8988T (cell line): ENCODE measurements around the gene PEX11A.

ENCODE experiments used
- DNase-seq: peaks from one replicate; pipeline ENCODE4 v3.0.0; 2011

PEX11A gene

DNA sequence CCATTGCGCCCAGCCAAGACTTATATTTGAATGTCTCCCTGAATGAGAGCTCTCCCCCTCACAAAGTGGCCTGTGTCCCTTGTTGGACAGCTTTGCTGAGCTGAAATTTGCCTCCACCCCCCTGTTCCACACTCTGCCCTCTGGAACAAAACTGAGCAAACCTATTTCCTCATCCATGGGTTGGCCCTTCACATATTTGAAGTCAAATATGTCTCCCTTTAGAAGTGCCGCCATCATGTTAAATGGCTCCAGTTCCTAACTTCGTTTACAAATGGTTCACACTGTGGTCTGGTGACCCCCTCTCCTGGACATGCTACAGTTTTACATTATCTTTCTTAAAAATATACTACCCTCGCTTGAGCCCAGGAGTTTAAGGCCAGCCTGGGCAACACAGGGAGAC is 16.0 kb downstream of the PEX11A start:
- no peak for DNase-seq

DNA sequence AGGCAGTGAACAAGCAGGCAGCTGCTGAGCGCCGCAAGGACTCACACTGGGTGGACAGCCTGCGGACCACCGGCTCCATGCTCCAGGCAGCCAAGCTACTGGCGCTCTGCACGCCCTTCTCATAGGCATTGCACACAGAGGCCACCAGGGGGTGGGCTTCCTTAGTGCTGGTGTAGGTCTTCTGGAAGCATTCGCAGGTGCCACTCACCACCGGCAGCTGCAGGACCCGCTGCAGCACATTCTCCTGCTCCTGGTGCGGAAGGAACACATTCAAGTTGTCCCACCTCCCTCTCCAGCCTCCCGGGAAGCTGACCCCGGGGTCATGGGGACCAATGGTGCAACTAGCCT is 17.4 kb downstream of the PEX11A start:
- DNase-seq, result no peak

DNA sequence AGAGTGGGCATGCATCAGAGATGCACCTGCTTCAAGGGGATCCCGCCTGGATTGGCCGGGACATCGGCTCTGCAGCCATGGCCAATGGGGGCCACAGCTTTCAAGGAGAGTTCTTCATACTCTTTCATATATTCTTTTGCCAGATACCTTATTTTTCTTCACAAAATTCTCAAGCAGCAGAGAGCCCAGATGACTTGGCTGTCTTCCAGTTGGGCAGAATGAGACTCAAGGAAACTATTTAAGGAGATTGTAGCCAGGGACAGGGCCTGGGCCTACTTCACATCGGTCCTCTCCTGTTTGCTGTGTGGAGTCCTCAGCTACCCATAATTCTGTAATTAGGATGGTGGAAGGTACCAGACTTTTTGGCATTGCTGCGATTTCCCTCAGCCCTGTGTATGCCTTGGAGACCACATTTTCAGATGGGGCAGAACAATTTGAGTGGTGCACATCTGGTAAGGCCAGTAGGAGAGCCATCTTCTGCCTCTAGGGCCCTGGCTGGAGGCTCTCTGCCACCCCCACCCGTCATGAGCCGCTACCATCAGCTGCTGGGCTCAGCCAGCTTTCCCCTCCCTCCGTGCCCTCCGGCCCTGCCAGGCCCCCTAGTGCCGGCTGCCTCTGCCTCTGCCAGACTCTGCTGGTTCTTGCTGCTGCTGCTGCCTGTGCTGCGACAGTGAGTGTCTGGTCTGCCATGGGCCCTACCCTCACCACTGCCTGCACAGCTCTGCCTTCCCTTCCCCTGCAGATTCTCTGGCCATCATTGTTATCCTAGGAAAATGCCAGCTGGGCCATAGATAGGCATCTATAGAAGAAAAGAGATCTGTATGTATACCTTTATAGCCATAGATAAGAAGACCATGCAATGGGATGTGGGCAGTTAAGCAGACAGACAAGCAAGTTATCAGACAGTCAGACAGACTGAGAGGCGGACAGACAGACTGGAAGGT is 18.1 kb downstream of the PEX11A start:
- DNase-seq, result no peak

DNA sequence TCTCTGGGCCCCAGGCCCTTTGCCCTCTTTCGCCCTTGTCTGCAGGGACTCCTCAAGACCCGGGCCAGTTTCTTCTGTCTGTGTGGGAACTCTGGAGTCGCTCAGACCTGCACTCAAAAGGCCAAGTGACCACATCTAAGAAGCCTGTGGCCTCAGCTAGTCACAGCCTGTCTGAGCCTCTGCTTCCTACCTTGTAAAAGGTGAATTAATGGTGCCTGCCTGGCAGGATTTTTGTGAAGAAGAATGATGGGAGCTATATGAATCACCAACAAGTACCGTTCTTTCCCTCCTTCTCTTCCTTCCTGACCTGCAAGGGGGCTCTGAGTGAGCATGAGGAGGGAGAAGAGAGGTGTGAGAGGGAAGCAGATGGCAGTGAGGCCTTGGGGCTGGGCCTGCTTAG is 18.9 kb downstream of the PEX11A start:
- DNase-seq, result no peak

DNA sequence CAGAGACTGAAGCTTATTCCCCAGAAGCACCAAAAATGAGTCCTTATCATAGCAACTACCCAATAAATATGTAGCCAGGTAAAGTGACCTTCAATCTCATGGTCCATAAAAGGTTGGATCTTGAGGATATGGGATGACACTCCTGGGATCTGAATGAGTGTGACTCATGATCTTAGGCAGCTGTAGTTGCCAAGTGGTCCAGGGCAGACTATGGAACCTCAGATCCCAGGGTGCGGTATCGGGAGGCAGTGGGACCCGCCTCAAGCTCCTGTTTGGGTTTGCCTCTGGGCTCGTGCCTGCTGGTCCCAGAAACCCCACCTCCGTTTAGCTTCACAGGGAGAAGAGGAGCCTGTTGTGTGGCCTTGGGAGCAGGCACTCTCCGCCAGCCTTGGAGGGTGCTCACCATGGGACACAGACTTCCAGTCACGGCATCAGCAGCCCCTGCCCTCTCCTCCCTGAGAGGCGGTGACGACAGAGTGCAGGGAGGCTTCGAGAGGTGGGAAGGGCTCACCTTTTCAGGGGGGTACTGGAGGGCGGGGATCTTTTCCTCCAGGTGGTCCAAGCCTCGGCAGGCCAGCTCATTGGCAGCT is 19.5 kb downstream of the PEX11A start:
- DNase-seq, result no peak

DNA sequence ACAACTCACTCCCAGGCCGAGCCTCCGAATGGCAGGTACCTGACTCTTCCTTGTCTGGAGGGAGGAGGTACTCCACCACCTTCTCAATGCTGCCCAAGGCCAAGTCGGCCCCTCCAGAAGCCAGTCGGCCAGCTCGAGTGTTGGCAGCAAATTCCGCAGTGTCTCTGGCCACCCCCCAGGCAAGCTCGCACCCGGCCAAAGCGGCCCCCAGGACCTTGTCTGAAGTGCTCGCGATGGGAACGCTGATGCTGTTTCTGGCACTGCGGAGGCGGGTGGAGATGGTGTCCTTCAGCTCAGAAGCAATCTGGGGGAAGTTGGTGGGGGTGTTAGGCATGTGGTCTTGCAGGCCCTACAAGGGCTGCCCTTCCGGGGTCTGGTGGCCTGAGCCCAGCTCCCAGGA is 20.6 kb downstream of the PEX11A start:
- DNase-seq, result no peak

DNA sequence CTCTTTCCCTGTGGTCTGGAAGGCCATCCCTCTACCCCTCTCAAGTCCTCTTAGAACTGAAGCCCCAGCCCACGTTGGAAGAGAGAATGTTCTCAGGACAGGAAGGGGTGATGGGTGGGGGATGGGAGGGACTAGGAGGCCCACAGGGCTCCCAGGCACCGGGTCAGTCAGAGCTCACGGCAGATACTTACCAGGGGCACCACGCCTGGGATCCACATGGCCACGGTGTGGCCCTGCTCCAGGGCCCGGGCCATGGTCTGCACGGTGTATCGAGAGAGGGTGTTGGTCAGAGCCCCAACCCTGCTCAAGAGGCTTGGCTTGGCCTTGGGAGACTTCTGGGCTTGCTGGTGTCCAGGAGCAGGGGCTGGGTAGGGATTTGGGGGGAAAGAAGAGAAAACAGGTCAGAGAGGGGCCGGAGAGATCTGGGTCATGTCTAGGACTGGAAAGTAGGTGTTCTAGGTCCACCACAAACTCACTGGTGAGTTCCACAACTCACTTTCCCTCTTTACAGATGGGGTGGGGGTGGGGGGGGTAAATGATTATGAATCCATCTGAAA is 21.2 kb downstream of the PEX11A start:
- DNase-seq, result no peak

DNA sequence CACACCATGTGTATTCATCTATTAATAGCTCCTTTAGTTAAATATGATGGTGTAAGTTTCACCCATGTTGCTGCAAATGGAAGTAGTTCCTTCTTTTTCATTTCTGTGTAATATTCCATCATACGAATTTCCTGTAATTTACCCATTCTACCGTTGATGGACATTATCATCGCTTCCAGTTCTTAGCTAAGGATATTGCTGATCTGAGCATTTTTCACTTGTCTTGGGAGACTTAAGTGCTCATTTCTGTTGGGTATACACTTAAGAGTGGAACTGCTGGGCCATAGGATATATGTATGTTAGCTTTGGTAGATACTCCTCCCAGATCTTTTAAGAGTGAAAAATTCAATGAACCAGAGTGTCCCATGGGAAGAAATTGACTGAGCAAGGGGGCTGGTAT is 22.4 kb downstream of the PEX11A start:
- no peak for DNase-seq

DNA sequence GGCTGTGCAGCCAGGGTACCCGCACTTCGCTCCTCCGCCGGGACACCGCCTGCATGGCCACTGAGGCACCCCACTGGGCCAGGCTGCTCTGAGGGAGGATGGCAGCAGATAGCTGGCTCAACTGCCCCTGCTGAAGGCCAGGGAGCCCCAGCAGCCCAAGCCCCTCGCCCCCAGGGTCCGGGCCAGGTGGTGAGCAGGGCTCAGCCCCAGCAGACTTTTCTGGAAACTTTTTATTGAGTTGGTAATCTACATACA is 22.9 kb downstream of the PEX11A start:
- DNase-seq, result no peak

DNA sequence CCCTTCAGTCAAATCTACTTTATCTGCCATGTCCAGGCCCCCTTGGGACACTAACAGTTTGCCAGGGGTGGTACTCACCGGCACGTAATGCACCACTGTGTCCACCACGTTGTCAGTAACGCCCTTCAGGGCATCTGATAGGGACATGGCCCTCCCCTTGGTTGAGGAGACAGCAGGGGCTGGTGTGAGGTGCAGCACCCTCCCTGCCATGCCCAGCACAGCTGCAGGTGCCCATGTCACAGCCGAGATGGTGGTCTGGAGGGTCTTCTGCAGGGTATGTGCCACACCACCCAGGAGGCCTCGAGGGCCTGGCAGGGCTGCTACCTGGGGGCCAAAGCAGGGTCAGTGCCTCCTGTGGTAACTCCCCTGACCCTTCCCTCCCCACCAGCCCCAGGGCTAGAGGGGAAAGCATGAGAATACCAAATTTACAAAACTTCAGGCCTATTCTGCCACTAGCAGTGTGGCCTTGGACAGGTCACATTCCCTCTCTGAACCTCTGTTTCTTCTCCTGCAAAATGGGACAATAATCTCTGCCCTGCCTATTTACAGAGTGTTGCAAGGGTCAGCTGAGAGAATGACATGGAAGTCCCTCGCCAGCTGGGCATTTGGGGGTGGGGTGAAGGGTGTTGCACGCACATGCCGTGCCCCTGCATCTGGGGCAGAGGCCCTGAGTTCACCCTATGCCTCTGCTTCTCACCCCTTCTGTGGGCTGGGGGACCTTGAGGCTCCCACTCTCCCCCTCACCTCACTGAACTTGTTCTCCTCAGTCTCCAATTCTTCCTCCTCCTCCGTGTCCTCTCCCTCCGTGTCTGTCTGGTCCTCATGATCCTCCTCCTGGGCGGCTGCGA is 23.5 kb downstream of the PEX11A start:
- no peak for DNase-seq

DNA sequence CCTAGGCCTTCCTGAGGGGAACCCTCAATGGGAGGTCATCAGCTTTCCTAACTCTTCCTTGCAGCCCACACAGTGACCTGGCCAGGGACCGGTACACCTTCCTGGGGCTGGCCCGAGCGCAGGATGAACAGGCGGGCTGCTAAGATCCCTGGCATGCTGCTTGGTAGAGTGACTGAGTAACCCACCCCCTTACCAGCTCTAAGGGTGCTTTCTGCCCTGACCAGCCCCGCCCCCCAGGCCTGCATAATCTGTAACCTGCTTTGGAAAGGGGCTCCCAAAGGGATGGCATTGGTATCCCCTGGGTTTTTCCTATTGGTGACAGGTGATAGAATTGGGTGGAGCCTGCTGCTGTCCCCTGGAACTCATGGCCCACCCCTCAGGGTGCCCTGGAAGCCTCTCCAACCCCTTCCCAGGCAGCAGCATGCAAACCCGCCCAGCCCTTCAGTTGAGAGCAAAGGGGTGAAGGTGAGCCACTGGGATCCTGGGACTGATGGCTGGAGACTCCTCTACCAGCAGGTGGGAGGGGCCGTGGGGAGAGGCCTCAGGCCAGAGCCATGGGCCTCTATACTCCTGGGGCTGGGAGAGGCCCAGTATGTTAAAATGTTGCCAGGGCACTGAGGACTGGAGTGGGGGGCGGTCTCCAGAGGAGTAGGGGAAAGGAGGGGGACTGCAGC is 24.2 kb downstream of the PEX11A start:
- DNase-seq, result no peak

DNA sequence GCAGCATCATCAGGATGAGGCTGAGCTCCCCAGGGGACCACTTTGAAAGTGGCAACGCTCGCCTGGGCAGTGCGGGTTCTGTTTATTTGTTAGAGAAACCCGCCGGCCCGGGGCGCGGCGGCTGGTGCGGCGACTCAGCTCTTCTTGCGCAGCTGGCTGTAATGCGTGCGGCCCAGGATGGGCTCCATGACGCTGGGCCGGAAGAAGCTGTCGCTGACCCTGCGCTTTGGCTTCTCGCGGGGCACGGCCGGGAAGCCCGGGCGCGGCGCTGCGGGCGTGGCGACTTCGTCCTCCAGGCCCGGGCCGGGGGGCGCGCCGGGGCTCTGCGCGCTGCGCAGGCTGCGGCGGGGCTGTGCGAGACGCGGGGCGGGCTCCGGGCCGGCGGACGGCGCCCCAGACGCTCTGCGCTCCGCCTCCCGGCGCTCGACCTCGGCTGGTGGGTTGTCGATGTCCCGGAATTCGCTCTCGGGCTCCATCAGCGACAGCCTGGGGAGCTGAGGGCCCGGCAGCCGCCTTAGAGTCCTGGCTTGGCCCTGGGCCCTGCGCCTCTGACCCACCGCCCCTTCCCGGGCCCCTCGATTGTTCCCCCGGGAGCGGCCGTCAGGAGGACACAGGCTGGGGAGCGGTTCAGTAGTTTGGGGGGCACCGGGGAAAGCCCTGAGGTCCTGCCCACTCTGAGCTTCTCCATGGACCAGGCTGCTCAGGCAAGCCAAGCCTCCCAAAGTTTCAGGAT is 24.9 kb downstream of the PEX11A start:
- DNase-seq, result no peak

DNA sequence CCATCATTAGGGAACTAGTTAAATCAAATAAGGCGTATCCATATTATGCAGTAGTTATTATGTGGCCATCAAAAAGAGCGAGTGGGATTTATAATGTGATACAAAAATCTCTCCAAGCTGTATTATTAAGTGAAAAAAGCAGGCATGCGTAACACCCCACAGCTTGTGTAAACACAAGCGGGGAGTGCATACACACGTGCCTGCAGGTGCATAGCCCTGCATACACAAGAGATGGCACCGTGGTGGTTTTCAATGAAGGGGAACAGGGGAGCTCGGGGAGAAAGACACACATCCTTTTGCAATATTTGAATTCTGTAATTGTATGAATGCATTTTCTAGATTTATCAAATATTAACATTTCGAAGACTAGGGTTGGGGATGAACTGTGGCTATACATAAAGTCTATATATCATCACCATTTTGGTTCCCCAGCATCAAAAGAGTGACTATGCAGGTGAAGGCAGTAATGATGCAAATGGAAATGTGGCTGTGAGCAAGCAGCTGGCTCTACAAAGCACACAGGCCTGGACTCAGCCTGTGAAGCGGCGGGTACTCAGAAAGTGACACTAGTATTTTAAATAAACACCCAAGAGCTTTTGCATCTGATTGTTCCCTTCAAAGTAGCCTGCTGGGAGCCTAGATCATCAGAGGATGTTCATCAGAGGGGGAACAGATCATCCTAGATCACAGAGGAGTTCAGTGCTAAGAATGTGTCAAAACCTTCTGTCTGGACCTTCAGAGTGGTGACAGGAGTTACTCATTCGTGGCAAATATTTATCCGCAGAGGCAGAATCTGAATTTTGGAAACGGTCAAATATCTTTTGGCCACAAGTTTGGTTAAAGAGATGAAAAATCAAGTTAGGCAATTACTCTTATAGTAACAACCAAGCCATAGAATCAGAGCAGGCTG is 25.9 kb downstream of the PEX11A start:
- no peak for DNase-seq

DNA sequence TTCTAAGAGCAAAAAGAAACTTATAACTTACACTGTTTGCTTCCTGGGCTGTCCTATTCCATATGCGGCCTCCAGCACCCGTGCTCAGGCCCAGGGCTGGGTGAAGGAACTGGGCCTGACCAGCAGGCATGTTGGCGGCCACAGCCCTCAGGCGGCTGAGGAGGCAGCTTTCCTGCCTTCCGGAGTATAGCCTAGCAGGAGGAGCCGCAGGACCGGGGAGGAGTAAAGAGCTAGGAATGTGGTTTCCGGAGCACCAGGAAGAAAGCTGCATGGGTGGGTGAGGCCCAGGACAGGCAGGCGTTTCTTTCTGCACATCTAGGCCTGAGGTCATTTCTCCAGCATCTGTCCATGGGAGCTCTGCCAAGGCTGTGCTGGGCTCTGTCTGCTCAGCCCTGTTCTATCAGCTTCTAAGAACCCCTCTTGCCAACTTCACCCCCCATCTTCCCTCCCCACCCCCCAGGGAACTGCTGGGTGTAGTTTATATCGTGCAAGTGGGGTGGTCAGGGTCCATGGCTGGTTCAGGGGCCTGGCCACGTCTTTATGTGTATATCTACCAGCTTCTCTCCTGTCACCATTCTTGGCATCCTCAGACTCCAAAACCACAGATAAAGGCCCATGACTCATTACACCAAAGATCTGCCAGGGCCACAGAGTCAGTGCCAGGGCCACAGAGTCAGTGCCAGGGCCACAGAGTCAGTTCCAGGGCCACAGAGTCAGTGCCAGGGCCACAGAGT is 27.5 kb downstream of the PEX11A start:
- no peak for DNase-seq

DNA sequence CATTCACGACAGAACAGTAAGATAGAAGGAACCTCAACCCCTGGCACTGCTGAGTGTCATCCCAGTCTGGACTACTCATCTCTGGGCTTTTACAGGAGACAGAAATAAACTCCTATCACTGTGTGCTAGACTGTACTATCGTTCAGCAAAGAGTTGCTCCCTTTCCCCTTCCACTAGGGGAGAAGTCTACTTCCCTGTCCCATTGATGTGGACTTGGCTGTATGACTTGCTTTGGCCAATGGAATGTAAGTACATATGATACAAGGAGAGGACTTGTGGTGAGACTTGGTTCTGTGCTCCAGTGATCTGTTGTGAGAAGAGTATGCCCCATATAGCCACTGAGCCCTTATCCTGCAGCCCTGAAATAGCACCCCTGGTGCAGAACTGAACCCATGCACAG is 30.0 kb downstream of the PEX11A start:
- DNase-seq, result no peak

DNA sequence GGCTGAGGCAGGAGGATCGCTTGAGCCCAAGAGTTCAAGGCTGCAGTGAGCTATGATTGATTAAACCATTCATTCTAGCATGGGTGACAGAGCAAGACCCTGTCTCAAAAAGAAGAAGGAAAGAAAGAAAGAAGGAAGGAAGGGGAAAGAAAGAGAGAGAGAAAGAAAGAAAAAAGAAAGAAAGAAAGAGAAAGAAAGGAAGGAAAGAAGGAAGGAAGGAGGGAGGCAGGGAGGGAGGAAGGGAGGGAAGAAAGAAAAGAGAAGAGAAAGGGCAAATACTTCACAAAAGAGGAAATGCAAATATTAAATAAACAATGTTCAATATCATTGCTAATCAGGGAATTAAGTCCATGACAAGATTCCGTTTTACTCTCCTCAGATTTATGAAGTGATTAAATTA is 31.3 kb downstream of the PEX11A start:
- no peak for DNase-seq

DNA sequence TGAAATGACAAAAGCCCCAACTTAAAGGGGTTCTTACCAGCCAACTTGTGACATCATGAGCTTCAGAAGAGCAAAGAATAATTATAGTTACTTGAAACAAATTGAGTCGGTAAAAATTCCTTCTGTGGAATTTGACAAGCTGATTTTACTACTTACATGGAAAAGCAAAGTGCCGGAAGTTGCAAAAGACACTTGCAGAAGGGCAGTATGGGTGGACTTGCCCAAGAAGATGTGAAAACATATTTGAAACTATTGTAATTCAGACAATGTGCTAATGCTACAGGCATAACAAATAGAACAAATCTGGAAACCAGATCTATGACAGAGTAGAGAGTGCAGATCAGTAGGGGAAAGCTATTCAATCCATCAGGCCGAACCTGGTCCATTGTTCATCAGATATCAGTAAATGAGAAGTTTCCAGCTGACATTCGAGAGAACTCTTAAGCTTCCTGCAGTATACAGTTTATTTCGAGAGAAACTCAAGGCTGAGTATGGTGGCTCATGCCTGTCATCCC is 32.8 kb downstream of the PEX11A start:
- DNase-seq, result no peak

DNA sequence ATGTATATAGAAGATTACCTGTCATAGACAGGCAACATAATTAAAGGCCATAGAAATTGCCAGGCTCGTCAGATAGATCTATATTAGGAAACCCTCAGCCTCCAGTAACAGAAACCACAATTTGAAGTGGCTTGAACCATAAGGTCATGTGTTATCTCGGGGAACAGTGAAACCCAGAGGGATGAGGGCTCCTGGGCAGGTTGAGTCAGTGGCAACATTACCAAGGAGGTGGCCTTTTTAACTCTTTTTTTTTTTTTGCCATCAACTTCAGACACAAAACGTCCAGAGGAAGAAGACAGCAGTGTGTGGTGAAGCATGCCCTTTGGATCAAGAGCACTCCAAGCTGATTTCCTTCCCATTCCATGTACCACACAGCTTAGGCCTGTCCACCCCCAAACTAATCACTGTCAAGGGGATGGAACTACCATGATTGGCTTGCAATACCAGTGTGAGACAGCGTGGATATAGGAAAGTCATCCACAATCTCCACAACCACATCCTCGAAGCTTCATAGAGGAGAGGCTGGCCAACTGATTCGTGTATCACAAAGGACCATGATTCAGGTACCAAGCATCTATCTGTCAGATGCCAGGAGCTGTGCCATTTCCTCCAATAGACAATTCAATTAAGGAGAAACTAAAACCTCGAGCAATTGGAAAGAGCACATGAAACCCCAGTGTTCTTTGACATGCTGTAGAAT is 34.3 kb downstream of the PEX11A start:
- peak; percentile 3 for DNase-seq
